Activated CD4-positive, alpha-beta T cell treated with anti-CD3 and anti-CD28 coated beads, Interleukin-2, Interleukin-4, amounts not matched to agents 100 ng/mL and 50 ng/mL, durations not matched to agents 16 hours and 8 hours (primary cell): ENCODE data around the gene CCDC85B.

Experiments used
- DNase-seq: peaks from one replicate; pipeline ENCODE4 v3.0.0-alpha.2; 2020; ENCODE audit warnings: low spot score

Gene CCDC85B

GRCh38 chr11:65869643-65870306 is 20.7 kb upstream of the CCDC85B start:
- DNase-seq, result no peak

DNA sequence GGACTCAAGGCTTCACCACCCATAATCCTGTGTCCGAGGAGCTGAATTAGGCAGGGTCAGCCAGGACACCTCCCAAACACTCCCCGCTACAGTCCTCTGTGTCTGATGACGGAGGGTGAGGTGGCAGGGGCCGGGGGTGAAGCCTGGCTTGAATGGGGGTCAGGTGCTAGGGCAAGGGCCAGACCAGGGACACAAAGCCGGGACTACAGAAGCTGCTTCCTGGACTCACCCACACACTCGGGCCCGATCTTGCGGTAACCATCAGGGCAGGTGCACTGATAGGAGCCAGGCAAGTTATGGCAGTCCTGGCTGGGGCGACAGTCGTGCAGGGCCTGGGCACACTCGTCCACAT is 20.2 kb upstream of the CCDC85B start:
- no peak for DNase-seq

DNA sequence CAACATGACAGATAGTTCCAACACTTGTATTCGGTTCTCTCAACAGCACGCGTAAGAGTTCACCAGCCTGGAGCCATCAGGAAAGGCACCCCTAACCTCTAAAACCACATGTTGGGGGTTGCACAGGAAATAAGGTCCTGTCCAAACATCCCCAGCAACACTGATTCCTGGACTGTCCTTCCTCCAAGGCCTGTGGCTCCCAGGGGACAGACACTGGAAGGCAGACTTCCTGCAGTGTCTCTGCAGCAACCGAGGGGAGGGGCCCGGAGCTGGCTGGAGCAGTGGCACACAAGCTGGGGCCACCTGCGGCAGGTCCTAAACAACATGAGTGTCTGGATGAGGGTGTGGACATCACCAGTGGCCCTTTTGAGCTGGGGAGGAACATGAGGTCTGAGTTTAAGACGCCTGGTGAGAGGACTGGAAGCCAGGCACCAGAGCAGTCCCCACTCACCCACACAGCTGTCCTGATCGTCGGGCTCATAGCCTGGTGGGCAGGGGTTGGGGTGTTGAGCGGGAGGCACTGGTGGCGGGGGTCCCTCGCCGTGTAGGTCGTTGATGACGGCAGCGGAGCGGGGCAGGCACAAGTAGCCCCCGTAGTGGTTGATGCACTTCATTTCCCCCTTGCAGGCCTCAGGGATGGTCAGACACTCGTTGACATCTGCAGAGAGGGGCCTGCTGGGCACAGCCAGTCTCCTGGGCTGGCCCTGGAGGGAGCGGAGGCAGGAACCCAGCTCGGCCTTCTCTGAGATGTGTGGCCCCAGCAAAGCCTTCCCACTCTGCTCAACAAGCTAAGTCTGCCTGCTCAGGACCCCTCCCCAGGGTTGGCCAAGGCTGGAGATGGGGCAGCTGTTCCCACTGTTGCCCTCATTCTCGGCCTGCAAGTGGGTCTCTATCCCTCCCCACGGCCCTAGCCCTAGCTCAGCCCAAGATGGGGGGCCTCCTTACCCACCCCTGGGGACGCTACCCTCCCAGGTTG is 19.5 kb upstream of the CCDC85B start:
- no peak for DNase-seq

DNA sequence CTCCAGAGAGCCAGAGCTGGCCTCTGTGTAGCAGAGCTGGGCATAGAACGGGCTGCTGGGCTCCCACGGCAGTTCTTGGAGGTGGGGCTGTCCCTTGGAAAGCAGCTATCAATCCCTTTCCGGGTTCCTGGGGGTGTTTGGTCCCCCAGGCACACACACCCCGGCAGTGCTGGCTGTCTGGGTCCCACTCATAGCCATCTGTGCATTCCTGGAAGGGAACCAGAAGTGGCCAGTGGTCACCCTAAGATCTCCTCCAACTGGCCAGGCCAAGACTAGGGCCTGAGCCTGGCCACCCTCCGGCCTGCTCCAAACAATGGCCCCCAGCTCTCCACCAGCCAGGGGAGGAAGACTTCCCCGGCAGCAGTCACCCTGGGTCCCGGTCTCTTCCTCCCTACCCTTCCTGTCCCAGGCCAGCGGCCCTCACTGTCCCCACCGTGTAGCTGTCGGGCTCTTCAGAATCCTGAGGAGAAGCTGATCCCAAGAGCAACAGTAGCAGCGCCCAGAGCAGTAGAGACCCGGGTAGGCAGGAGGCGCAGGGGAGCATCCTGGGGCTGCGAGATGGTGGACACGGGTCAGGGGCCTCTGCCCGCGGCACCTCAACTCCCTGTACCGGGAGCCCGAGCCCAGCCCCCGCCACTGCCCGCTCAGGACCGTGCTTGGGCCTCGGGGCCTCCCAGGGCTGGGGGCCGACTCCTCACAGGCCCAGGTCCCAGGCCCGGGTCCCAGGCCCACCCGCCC is 18.5 kb upstream of the CCDC85B start:
- DNase-seq, result no peak

DNA sequence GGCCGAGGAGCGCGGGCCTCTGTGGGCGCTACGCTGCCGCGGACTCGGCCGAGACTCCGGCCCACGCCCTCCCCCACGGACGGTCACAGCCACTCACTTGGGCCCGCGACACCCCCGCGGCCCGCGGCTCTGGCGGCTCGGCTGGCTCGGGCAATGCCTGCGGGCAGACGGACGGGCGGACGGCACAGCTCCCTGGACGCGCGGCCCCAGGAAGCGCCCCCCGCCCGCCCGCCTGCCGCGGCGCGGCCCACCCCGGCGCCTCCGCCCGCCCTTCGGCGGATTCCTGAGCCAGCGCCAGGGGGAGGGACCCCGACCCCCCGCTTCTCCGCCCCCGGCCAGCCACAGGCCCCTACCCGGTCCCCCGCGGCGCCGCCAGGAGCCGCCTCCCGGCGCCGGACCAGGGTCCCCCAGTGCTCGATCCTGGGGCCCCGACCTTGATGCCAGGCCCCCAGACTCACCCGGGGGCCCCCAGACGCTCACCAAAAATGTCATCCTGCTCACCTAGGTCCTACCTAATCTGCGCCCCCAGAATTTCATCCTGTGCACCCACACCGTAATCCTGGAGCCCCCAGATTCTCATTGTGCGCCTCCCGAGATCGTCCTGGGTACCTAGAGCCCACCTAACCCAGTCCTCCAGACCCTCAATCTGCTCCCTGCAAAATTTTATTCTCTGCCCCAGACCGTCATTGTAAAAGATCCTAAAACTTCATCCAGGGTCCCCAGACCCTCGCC is 17.7 kb upstream of the CCDC85B start, which contains the start of gene EFEMP2:
TSS of gene EFEMP2 (minus strand) at position 215 of the 732 bp plus-strand sequence. CDS start 446 bp downstream, outside the sequence.
- no peak for DNase-seq

- DNase-seq, result peak; percentile 97
Observed at GRCh38 chr11:65873318-65874156, 16.9 kb upstream of the CCDC85B start.

DNA sequence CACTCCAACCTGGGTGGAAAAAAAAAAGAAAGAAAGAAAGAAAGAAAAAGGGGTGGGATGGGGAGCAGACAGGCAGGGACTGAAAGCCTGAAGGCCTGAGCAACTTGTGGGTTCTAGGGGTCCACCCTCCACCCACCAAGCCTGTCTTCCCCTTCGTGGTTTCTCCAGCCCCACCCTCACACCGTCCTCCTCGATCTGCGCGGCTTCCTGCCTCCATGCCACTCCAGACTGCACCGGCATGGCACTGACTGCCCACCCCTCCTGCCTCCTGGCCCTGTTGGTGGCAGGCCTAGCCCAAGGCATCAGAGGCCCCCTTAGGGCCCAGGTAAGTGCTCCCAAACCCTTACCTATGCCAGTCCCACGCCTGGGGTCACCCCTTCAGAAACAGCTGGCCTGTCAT is 10.9 kb upstream of the CCDC85B start, which contains the start of gene CTSW:
TSS of gene CTSW (plus strand) at position 221 of the 400 bp plus-strand sequence. CDS start at position 239, 18 bp downstream.
- DNase-seq, result no peak

GRCh38 chr11:65880027-65880426 is 10.4 kb upstream of the CCDC85B start:
- no peak for DNase-seq

- no peak for DNase-seq
Observed at GRCh38 chr11:65880844-65881421, 9.5 kb upstream of the CCDC85B start.

- no peak for DNase-seq
Observed at GRCh38 chr11:65882120-65883057, 8.1 kb upstream of the CCDC85B start.

GRCh38 chr11:65883058-65883761 is 7.3 kb upstream of the CCDC85B start:
- DNase-seq, result no peak

GRCh38 chr11:65883786-65884715 is 6.4 kb upstream of the CCDC85B start:
- no peak for DNase-seq

DNA sequence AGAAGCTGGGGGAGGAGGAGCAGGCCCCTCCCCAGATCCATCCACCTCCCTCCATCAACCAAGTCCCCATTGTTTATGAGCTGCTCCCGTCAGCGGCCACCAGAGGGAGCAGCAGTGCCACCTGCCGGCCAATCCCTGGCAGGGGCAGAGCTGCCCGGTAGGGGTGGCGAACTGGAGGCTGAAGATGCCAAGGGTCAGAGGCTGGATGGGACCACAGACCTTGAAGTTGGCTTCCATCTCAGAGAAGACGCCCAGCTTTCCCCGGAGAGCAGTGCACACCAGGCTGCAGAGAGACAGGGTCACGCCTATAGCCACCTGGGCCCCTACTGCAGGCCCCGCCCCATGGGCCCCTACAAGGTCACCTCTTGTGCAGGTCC is 5.8 kb upstream of the CCDC85B start:
- DNase-seq, result peak; percentile 86

GRCh38 chr11:65885231-65885630 is 5.2 kb upstream of the CCDC85B start:
- no peak for DNase-seq

- DNase-seq, result no peak
Observed at GRCh38 chr11:65885808-65886536, 4.5 kb upstream of the CCDC85B start.

DNA sequence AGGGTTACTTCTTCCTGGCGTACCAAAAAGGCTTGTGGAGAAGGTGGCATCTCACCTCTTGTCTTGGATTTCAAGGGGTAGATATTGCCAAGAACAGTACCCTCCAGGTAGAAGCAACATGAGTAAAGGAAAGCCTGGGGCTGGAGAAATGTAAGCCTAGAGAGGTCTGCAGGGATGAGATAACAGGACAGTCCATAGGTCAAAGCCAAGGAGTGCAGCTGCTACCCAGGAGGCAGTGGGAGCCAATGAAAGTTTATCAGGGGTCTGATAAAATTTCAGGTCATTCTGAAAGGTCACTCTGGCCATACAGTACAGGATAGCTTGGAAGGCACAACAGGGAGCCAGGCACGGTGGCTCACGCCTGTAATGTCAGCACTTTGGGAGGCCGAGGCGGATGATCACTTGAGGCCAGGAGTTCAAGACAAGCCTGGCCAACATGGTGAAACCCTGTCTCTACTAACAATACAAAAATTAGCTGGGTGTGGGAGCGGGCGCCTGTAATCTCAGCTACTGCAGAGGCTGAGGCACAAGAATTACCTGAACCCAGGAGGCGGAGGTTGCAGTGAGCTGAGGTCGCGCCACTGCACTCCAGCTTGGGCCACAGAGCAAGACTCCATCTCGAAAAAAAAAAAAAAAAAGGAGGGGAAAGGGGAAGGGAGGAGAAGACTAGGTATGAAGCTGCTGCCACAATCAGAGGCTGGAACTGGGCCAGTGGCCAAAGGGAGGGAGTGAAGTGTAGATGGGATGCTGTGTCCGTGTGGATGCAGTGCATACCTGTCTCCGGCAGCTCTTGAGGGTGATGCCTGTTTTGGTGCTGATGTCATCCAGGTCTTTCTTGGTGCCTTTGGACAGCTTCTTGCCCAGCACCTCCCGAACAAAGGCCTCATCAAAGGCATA is 3.4 kb upstream of the CCDC85B start:
- DNase-seq, result no peak
